ENCODE measurements around the gene PRPF40B. TPM values are rescaled to one million over a fixed set of nuclear protein-coding genes. Genes with fewer than 3 reads are reported as not detected.

The PRPF40B gene
- total and polyA plus RNA-seq, 4 donors = 11.1 to 42.2 (median 28.3) TPM

GRCh38 chr12:49622501-49623141, 740 bp upstream of the PRPF40B start:
- DNase-seq (ENCODE audit: low read depth in 4 of 6, low spot score in 6 of 6) = peak in 1 of 6 donors; percentile 15
- Histone ChIP-seq H3K9me3 (ENCODE audit: control insufficient read depth, insufficient read depth, low read length) (no peaks in the 10 kb centered on the region), H3K4me1 (ENCODE audit: control insufficient read depth, insufficient read depth, low read length) (peaks cover 19% of the 10 kb centered on the region), H3K27ac (ENCODE audit: low read depth, low read length) (peak overlapping the region; percentile 77), H3K27me3 (ENCODE audit: control insufficient read depth, insufficient read depth, low read length) (peaks cover 3% of the 10 kb centered on the region), H3K4me3 (ENCODE audit: low read depth, low read length) (peak overlapping the region; percentile 76), H3K36me3 (ENCODE audit: control insufficient read depth, insufficient read depth, low read length) (no peaks in the 10 kb centered on the region)
- under 1% methylated on average over 15 of the region's 22 CpGs for WGBS (ENCODE audit: insufficient coverage)

DNA sequence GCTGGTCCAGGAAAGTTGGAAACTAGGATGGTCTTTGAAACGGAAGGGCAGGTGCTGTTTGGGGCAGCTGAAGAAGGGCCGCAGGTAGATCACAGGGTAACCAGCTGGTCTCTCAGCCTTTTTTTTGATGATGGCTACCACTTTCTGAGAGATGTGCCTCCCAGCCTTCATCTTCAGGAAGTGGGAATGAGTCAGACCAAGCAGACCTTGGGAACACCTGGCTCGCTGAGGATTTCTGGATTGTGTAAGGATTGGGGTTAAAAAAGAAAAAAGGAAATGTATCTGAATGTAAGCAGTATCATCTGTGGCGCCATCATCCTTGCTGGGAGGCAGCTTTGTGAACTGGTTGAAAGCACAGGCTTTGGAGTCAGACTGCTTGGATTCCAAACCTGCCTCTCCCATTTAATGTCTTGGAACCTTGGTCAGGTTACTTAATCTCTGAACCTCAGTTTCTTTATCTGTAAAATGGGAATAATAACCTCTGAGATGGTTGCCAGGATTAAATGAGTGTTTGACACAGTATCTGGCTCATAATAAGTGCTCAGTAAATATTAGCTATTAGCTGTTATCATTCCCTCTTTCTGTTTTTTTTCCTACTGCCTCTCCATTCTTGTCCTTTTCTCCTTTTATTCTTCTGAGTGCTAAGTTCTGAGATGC, 1.7 kb downstream of the PRPF40B start:
- WGBS (ENCODE audit: insufficient coverage) = 83% methylated on average over 4 of the region's 4 CpGs
- no peaks in the 10 kb centered on the region for H3K9me3 ChIP-seq (ENCODE audit: control insufficient read depth, insufficient read depth, low read length)
- no peaks in the 10 kb centered on the region for H3K36me3 ChIP-seq (ENCODE audit: control insufficient read depth, insufficient read depth, low read length)
- H3K4me1 ChIP-seq (ENCODE audit: control insufficient read depth, insufficient read depth, low read length) = peaks cover 19% of the 10 kb centered on the region
- no peaks in the 10 kb centered on the region for H3K27me3 ChIP-seq (ENCODE audit: control insufficient read depth, insufficient read depth, low read length)
- no peak for DNase-seq (ENCODE audit: low read depth in 4 of 6, low spot score in 6 of 6)
- H3K27ac ChIP-seq (ENCODE audit: low read depth, low read length) = no peak overlapping the region
- H3K4me3 ChIP-seq (ENCODE audit: low read depth, low read length) = no peak overlapping the region

DNA sequence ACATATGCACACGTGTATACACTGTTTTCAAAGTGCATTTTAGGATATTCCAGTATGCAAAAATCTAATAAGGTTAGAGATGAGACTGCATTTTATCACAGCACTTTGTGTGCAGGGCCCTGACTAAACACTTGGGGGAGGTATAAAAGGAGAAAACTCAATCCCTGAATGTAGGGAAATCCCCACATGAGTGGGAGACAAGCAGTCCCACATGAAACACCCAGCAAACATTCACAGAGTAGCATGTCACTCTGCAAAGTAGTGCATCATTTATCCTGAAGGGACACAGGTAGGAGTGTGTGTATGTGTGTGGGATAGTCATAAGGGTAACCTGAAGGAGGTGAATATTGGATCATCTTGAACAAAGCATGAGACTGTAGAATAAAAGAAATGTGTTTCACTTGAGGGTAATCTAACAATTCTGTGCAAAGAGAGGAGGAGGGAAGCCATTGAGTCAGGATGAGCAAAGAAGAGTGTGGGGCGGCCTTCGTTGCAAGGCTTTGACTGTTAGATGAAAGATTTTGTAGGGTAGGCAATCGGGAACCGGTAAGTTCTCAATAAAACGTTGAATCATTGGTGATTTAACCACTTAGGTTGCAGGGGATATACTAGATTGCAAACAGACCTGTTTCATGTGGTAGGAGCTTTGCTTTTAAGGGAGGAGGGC, 2.9 kb downstream of the PRPF40B start:
- WGBS (ENCODE audit: insufficient coverage) = 95% methylated on average over 5 of the region's 6 CpGs
- no peaks in the 10 kb centered on the region for H3K9me3 ChIP-seq (ENCODE audit: control insufficient read depth, insufficient read depth, low read length)
- H3K27me3 ChIP-seq (ENCODE audit: control insufficient read depth, insufficient read depth, low read length) = no peaks in the 10 kb centered on the region
- H3K27ac ChIP-seq (ENCODE audit: low read depth, low read length) = no peak overlapping the region
- H3K36me3 ChIP-seq (ENCODE audit: control insufficient read depth, insufficient read depth, low read length) = peaks cover 6% of the 10 kb centered on the region
- H3K4me1 ChIP-seq (ENCODE audit: control insufficient read depth, insufficient read depth, low read length) = peaks cover 19% of the 10 kb centered on the region
- no peak overlapping the region for H3K4me3 ChIP-seq (ENCODE audit: low read depth, low read length)
- no peak for DNase-seq (ENCODE audit: low read depth in 4 of 6, low spot score in 6 of 6)

DNA sequence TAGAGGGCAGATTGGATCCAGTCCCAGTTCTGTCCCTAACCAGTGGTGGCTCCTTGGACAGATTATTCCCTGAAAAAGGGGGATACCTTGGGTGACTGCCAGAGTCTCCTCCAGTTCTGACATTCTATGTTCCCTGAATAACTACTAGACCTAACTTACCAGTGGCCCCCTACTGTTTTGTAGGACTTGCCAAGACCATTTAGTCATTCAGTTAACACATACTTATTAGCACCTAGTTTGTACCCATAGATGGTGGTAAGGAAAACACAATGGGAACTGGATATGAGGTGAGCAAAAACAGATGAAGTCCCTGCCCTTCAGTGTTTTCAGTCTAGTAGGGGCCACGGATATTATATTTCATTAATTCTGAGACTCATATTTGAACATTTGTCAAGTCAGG, 3.5 kb downstream of the PRPF40B start:
- Histone ChIP-seq H3K4me3 (ENCODE audit: low read depth, low read length) (no peak overlapping the region), H3K27ac (ENCODE audit: low read depth, low read length) (no peak overlapping the region), H3K4me1 (ENCODE audit: control insufficient read depth, insufficient read depth, low read length) (peaks cover 15% of the 10 kb centered on the region), H3K9me3 (ENCODE audit: control insufficient read depth, insufficient read depth, low read length) (no peaks in the 10 kb centered on the region), H3K36me3 (ENCODE audit: control insufficient read depth, insufficient read depth, low read length) (peaks cover 12% of the 10 kb centered on the region), H3K27me3 (ENCODE audit: control insufficient read depth, insufficient read depth, low read length) (no peaks in the 10 kb centered on the region)
- no peak for DNase-seq (ENCODE audit: low read depth in 4 of 6, low spot score in 6 of 6)
- WGBS (ENCODE audit: insufficient coverage) = no CpG with 5 or more reads among the region's 1 CpG

DNA sequence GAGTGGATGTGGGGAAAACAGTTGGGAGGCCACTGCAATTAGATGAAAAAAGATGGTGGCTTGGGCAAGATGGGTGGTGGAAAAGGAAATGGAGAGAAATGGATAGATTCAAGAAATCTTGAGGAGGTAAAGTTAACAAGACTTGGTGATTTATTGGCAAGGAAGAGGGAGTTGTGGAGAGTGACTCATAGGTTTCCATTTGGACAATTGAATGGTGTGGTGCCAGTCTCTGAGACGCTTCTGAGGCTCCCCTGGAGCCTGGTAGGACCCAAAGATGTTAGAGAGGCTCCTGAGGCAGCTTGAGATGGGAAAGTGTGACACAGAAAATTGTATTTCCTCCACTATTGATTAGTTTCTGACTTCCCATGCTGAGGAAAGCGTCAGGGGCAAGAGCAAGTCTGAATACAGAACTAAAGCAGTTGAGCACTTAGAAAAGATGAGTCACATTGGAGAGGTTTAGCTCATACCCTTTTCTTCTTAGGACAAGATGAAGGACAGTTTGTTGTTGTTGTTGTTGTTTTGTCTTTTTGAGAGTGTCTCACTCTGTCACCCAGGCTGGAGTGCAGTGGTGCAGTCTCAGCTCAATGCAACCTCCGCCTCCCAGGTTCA, 4.5 kb downstream of the PRPF40B start:
- peaks cover 21% of the 10 kb centered on the region for H3K36me3 ChIP-seq (ENCODE audit: control insufficient read depth, insufficient read depth, low read length)
- no peaks in the 10 kb centered on the region for H3K27me3 ChIP-seq (ENCODE audit: control insufficient read depth, insufficient read depth, low read length)
- H3K9me3 ChIP-seq (ENCODE audit: control insufficient read depth, insufficient read depth, low read length) = no peaks in the 10 kb centered on the region
- no peak overlapping the region for H3K4me3 ChIP-seq (ENCODE audit: low read depth, low read length)
- no peak overlapping the region for H3K27ac ChIP-seq (ENCODE audit: low read depth, low read length)
- no peak for DNase-seq (ENCODE audit: low read depth in 4 of 6, low spot score in 6 of 6)
- H3K4me1 ChIP-seq (ENCODE audit: control insufficient read depth, insufficient read depth, low read length) = peaks cover 5% of the 10 kb centered on the region
- 89% methylated on average over 2 of the region's 3 CpGs for WGBS (ENCODE audit: insufficient coverage)

- WGBS (ENCODE audit: insufficient coverage) = 96% methylated on average over 3 of the region's 6 CpGs
Measured at GRCh38 chr12:49631336-49631907, 8.1 kb downstream of the PRPF40B start.

GRCh38 chr12:49632401-49632800, 9.0 kb downstream of the PRPF40B start:
- Histone ChIP-seq H3K27ac (ENCODE audit: low read depth, low read length) (no peak overlapping the region), H3K9me3 (ENCODE audit: control insufficient read depth, insufficient read depth, low read length) (no peaks in the 10 kb centered on the region), H3K4me1 (ENCODE audit: control insufficient read depth, insufficient read depth, low read length) (peaks cover 16% of the 10 kb centered on the region), H3K36me3 (ENCODE audit: control insufficient read depth, insufficient read depth, low read length) (peaks cover 57% of the 10 kb centered on the region), H3K4me3 (ENCODE audit: low read depth, low read length) (no peak overlapping the region), H3K27me3 (ENCODE audit: control insufficient read depth, insufficient read depth, low read length) (no peaks in the 10 kb centered on the region)
- DNase-seq (ENCODE audit: low read depth in 4 of 6, low spot score in 6 of 6) = no peak
- WGBS (ENCODE audit: insufficient coverage) = 95% methylated on average over 7 of the region's 9 CpGs

More at GRCh38 chr12:49631336-49631907, 8.1 kb downstream of the PRPF40B start:
- peaks cover 52% of the 10 kb centered on the region for H3K36me3 ChIP-seq (ENCODE audit: control insufficient read depth, insufficient read depth, low read length)
- H3K9me3 ChIP-seq (ENCODE audit: control insufficient read depth, insufficient read depth, low read length) = no peaks in the 10 kb centered on the region
- H3K27ac ChIP-seq (ENCODE audit: low read depth, low read length) = no peak overlapping the region
- H3K4me3 ChIP-seq (ENCODE audit: low read depth, low read length) = no peak overlapping the region
- H3K27me3 ChIP-seq (ENCODE audit: control insufficient read depth, insufficient read depth, low read length) = no peaks in the 10 kb centered on the region
- DNase-seq (ENCODE audit: low read depth in 4 of 6, low spot score in 6 of 6) = no peak
- peaks cover 7% of the 10 kb centered on the region for H3K4me1 ChIP-seq (ENCODE audit: control insufficient read depth, insufficient read depth, low read length)

GRCh38 chr12:49632986-49633702, 9.8 kb downstream of the PRPF40B start:
- WGBS (ENCODE audit: insufficient coverage) = 98% methylated on average over 6 of the region's 8 CpGs

More at GRCh38 chr12:49632986-49633702, 9.8 kb downstream of the PRPF40B start:
- no peaks in the 10 kb centered on the region for H3K9me3 ChIP-seq (ENCODE audit: control insufficient read depth, insufficient read depth, low read length)
- H3K27me3 ChIP-seq (ENCODE audit: control insufficient read depth, insufficient read depth, low read length) = no peaks in the 10 kb centered on the region
- H3K4me3 ChIP-seq (ENCODE audit: low read depth, low read length) = no peak overlapping the region
- DNase-seq (ENCODE audit: low read depth in 4 of 6, low spot score in 6 of 6) = no peak
- H3K36me3 ChIP-seq (ENCODE audit: control insufficient read depth, insufficient read depth, low read length) = peaks cover 59% of the 10 kb centered on the region
- H3K4me1 ChIP-seq (ENCODE audit: control insufficient read depth, insufficient read depth, low read length) = peaks cover 20% of the 10 kb centered on the region
- no peak overlapping the region for H3K27ac ChIP-seq (ENCODE audit: low read depth, low read length)

Measured in spinal cord (tissue), 10 donors.